Stimulated activated CD8-positive, alpha-beta memory T cell treated with anti-CD3 and anti-CD28 coated beads, Interleukin-12 subunit alpha, Interleukin-12 subunit beta, amount 100 ng/mL, for 24 hours (primary cell): Measurements from ENCODE around the gene DPP4.
"Not testable (repeated sequence)": the region's sequence is repeated elsewhere in the genome, so short reads cannot be mapped to it uniquely, and the experiment has no call there.

Experiments
- DNase-seq: peaks from one replicate; pipeline ENCODE4 v3.0.0-alpha.2; 2020; ENCODE audit errors: extremely low read depth

DPP4 gene

GRCh38 chr2:162058973-162059668 lies 14.9 kb downstream of the DPP4 start:
- DNase-seq, result no peak

- no peak for DNase-seq
Observed at GRCh38 chr2:162057426-162057825, 16.6 kb downstream of the DPP4 start.

- DNase-seq, result no peak
Observed at GRCh38 chr2:162056796-162057399, 17.1 kb downstream of the DPP4 start.

- no peak for DNase-seq
Observed at GRCh38 chr2:162053808-162054155, 20.2 kb downstream of the DPP4 start.

- DNase-seq, result no peak
Observed at GRCh38 chr2:162053066-162053807, 20.8 kb downstream of the DPP4 start.

- DNase-seq, result no peak
Observed at GRCh38 chr2:162050513-162050961, 23.5 kb downstream of the DPP4 start.

- not testable (repeated sequence) for DNase-seq
Observed at GRCh38 chr2:162049089-162049488, 24.9 kb downstream of the DPP4 start.

- DNase-seq, result no peak
Observed at GRCh38 chr2:162044586-162044985, 29.4 kb downstream of the DPP4 start.

- no peak for DNase-seq
Observed at GRCh38 chr2:162043132-162043531, 30.9 kb downstream of the DPP4 start.

- DNase-seq, result no peak
Observed at GRCh38 chr2:162041485-162041884, 32.5 kb downstream of the DPP4 start.

- DNase-seq, result no peak
Observed at GRCh38 chr2:162038725-162039124, 35.3 kb downstream of the DPP4 start.

- DNase-seq, result no peak
Observed at GRCh38 chr2:162037886-162038285, 36.1 kb downstream of the DPP4 start.

- DNase-seq, result no peak
Observed at GRCh38 chr2:162037028-162037795, 36.8 kb downstream of the DPP4 start.

- DNase-seq, result no peak
Observed at GRCh38 chr2:162035981-162036380, 38.0 kb downstream of the DPP4 start.

- DNase-seq, result no peak
Observed at GRCh38 chr2:162030363-162031190, 43.4 kb downstream of the DPP4 start.

- DNase-seq, result no peak
Observed at GRCh38 chr2:162029287-162029901, 44.6 kb downstream of the DPP4 start.

- DNase-seq, result no peak
Observed at GRCh38 chr2:162028511-162028910, 45.5 kb downstream of the DPP4 start.

- no peak for DNase-seq
Observed at GRCh38 chr2:162025121-162025911, 48.7 kb downstream of the DPP4 start.

GRCh38 chr2:162022290-162022945 lies 51.6 kb downstream of the DPP4 start:
- no peak for DNase-seq
